Endodermal cell (in vitro differentiated cells): ENCODE data around the gene HOGA1. TPM values are rescaled to one million over a fixed set of nuclear protein-coding genes. Genes with fewer than 3 reads are reported as not detected.

Experiments used
- DNase-seq: peaks from one replicate; pipeline ENCODE4 v3.0.0-alpha.2; 2017
- H3K27ac ChIP-seq: 2 replicates; pipeline ENCODE4 v1.5.1; 2013; ENCODE audit warnings: mild to moderate bottlenecking, low read depth, low read length, moderate library complexity
- H3K27me3 ChIP-seq: 2 replicates; pipeline ENCODE4 v1.6.1; 2013; ENCODE audit warnings: mild to moderate bottlenecking, low read length, moderate library complexity; ENCODE audit not compliant: insufficient read depth, control insufficient read depth, poor library complexity, severe bottlenecking
- H3K36me3 ChIP-seq: 2 replicates; pipeline ENCODE4 v1.7.0; 2013; ENCODE audit warnings: mild to moderate bottlenecking, low read length, moderate library complexity; ENCODE audit not compliant: control insufficient read depth, insufficient read depth
- H3K4me1 ChIP-seq: one replicate; pipeline ENCODE4 v1.7.0; 2013; ENCODE audit warnings: low read length; ENCODE audit not compliant: control insufficient read depth, insufficient read depth
- H3K4me3 ChIP-seq: 2 replicates; pipeline ENCODE4 v1.5.1; 2013; ENCODE audit warnings: mild to moderate bottlenecking, low read length, moderate library complexity
- H3K9ac ChIP-seq: 2 replicates; pipeline ENCODE4 v1.6.1; 2013; ENCODE audit warnings: mild to moderate bottlenecking, low read length, moderate library complexity; ENCODE audit not compliant: poor library complexity, severe bottlenecking; ENCODE audit errors: extremely low read depth
- H3K9me3 ChIP-seq: 2 replicates; pipeline ENCODE4 v1.6.1; 2013; ENCODE audit warnings: mild to moderate bottlenecking, low read length, moderate library complexity; ENCODE audit not compliant: control insufficient read depth
- H3K27ac Mint-ChIP-seq: 2 replicates; pipeline ENCODE4 v1.8.0; 2020; ENCODE audit warnings: mixed read lengths
- H3K27me3 Mint-ChIP-seq: 2 replicates; pipeline ENCODE4 v1.8.0; 2021; ENCODE audit warnings: mild to moderate bottlenecking, mixed read lengths; ENCODE audit not compliant: insufficient read depth
- H3K36me3 Mint-ChIP-seq: 2 replicates; pipeline ENCODE4 v1.8.0; 2020; ENCODE audit warnings: low read depth, mixed read lengths
- H3K4me1 Mint-ChIP-seq: 2 replicates; pipeline ENCODE4 v1.8.0; 2020; ENCODE audit warnings: mixed read lengths
- H3K4me3 Mint-ChIP-seq: 2 replicates; pipeline ENCODE4 v1.8.0; 2020; ENCODE audit warnings: mild to moderate bottlenecking, moderate library complexity, mixed read lengths
- H3K9me3 Mint-ChIP-seq: 2 replicates; pipeline ENCODE4 v1.8.0; 2020; ENCODE audit warnings: mild to moderate bottlenecking, mixed read lengths
- CTCF ChIP-seq: fragments of 200-600 bp; sonication (generic); conservative IDR thresholded peaks from 2 replicates; pipeline ENCODE4 v1.5.0; 2021; ENCODE audit warnings: antibody characterized with exemption, mild to moderate bottlenecking
- WGBS, 2 experiments: methylation state at CpG; one replicate each; pipeline versions ENCODE4 v1.1.5 to v1.1.7; 2013; ENCODE audit warnings: missing lambda C conversion rate in 2 of 2, mixed read lengths in 1 of 2; ENCODE audit not compliant: insufficient coverage in 1 of 2, insufficient read length in 1 of 2; 5-methylcytosine and 5-hydroxymethylcytosine counted together
- total RNA-seq, 2 donors: library from RNA; stranded (reverse); fragmentation: NEBNext Ultra II Directional in 1 of 2; extraction: Animal tissue kit (Norgen Biotek cat#: 25700) in 1 of 2; gene quantifications; 2 replicates in 1 of 2; 3 replicates in 1 of 2; pipeline ENCODE4 v1.2.1, GENCODE V29; 2021

Gene HOGA1
- total RNA-seq, 2 donors from 2014 or later, result 0.15 to 1.7 TPM

DNA sequence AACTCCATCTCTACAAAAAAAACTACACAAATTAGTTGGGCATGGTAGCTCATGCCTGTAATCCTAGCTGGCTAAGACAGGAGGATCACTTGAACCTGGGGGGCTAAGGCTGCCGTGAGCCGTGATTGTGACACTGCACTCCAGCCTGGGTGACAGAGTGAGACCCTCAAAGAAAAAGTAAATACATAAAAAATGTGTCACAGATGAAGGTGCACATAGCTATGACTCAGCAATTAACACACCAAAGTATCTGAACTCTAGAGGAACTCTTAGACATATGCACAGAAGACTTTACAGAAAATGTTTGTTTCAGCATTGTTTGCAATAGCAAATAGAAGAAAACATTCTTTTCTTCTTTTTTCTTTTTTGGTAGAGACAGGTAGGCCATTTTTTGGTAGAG is 13.6 kb downstream of the HOGA1 start:
- Histone ChIP-seq H3K27me3 (no peaks in the 10 kb centered on the region), H3K4me3 (no peak overlapping the region), H3K9me3 (no peaks in the 10 kb centered on the region), H3K9ac (no peak overlapping the region), H3K4me1 (no peaks in the 10 kb centered on the region), H3K27ac (no peak overlapping the region), H3K36me3 (no peaks in the 10 kb centered on the region)
- Mint-ChIP-seq H3K27ac (no peak overlapping the region), H3K36me3 (no peaks in the 10 kb centered on the region), H3K4me3 (no peak overlapping the region), H3K27me3 (no peaks in the 10 kb centered on the region), H3K9me3 (no peaks in the 10 kb centered on the region), H3K4me1 (no peaks in the 10 kb centered on the region)
- TF ChIP-seq CTCF, result no peak
- no peak for DNase-seq
- WGBS, 2 experiments, result 88% methylated on average over 2 of the region's 2 CpGs; no CpG with 5 or more reads in 1 of the 2 experiments

- Histone ChIP-seq H3K9ac (no peak overlapping the region), H3K9me3 (no peaks in the 10 kb centered on the region), H3K27ac (no peak overlapping the region), H3K4me3 (no peak overlapping the region), H3K27me3 (no peaks in the 10 kb centered on the region), H3K36me3 (no peaks in the 10 kb centered on the region), H3K4me1 (no peaks in the 10 kb centered on the region)
- no peak overlapping the region for H3K27ac Mint-ChIP-seq
- no peak overlapping the region for H3K4me3 Mint-ChIP-seq
- H3K4me1 Mint-ChIP-seq, result no peaks in the 10 kb centered on the region
- no peaks in the 10 kb centered on the region for H3K36me3 Mint-ChIP-seq
- no peak for DNase-seq
- TF ChIP-seq CTCF, result no peak
- WGBS, 2 experiments, result 94 to 99% methylated on average over 12 to 19 of the region's 19 CpGs
- H3K27me3 Mint-ChIP-seq, result no peaks in the 10 kb centered on the region
- H3K9me3 Mint-ChIP-seq, result no peaks in the 10 kb centered on the region
These were observed 14.4 kb downstream of the HOGA1 start for GRCh38 chr10:97598407-97599271.

DNA sequence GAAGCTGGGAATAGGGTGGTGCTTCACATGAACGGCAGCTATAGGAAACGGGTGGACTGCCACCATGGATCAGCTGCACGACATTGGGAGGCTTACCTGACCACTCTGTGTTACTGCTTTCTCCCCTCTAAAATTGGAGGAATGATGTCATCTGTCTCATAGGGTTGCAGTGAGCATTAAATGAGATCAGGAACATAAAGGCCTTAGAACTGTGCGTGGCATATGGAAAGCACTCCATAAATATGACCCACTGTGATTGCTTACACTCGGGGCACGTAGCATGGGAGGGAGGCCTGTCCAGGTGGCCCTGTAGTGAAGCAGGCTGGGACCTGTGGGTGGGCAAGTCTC is 15.1 kb downstream of the HOGA1 start:
- DNase-seq, result no peak
- TF ChIP-seq CTCF, result no peak
- Mint-ChIP-seq H3K4me3 (no peak overlapping the region), H3K27me3 (no peaks in the 10 kb centered on the region), H3K36me3 (no peaks in the 10 kb centered on the region), H3K4me1 (no peaks in the 10 kb centered on the region), H3K9me3 (no peaks in the 10 kb centered on the region), H3K27ac (no peak overlapping the region)
- Histone ChIP-seq H3K9me3 (no peaks in the 10 kb centered on the region), H3K27me3 (no peaks in the 10 kb centered on the region), H3K36me3 (no peaks in the 10 kb centered on the region), H3K9ac (no peak overlapping the region), H3K27ac (no peak overlapping the region), H3K4me1 (no peaks in the 10 kb centered on the region), H3K4me3 (no peak overlapping the region)
- WGBS, 2 experiments, result 94 to 95% methylated on average over 5 to 6 of the region's 6 CpGs
